Gastrocnemius medialis (tissue), 4 donors: ENCODE measurements around the gene CYTIP. TPM values are rescaled to one million over a fixed set of nuclear protein-coding genes. Genes with fewer than 3 reads are reported as not detected.

Experiments used
- ATAC-seq, 2 donors: fragments of 150-250 bp; one replicate each; pipeline ENCODE4 v1.9.1; 2016
- DNase-seq, 2 donors: peaks; one replicate each; pipeline ENCODE4 v3.0.0-alpha.2; 2019
- H3K27ac ChIP-seq, 4 donors: fragments of 200-600 bp; sonication (generic); 1 replicate in 1 of 4; 2 replicates in 3 of 4; pipeline ENCODE4 v1.5.1; 2016 to 2018; ENCODE audit warnings: mild to moderate bottlenecking in 2 of 4, moderate library complexity in 1 of 4
- H3K27me3 ChIP-seq, 3 donors: fragments of 200-600 bp; sonication (generic) in 2 of 3; 1 replicate in 1 of 3; 2 replicates in 2 of 3; pipeline versions ENCODE4 v1.5.1 to v1.6.0; 2016 to 2019; ENCODE audit warnings: mild to moderate bottlenecking in 1 of 3, moderate library complexity in 1 of 3
- H3K36me3 ChIP-seq, 2 donors: fragments of 200-600 bp; sonication (generic) in 1 of 2; one replicate each; pipeline ENCODE4 v1.5.1; 2017 to 2018
- H3K4me1 ChIP-seq, 2 donors: fragments of 200-600 bp; sonication (generic) in 1 of 2; one replicate each; pipeline ENCODE4 v1.5.1; 2016 to 2017; ENCODE audit warnings: mild to moderate bottlenecking in 2 of 2
- H3K4me3 ChIP-seq, 4 donors: fragments of 200-600 bp; sonication (generic) in 3 of 4; 1 replicate in 1 of 4; 2 replicates in 3 of 4; pipeline ENCODE4 v1.5.1; 2016 to 2019; ENCODE audit warnings: mild to moderate bottlenecking in 2 of 4
- H3K9me3 ChIP-seq, 3 donors: fragments of 200-600 bp; sonication (generic) in 2 of 3; 1 replicate in 1 of 3; 2 replicates in 2 of 3; pipeline ENCODE4 v1.5.1; 2016 to 2019
- CTCF ChIP-seq, 5 experiments: fragments of 450-650 bp in 3 of 5; fragments of 200-600 bp in 2 of 5; sonication (generic) in 2 of 5; IDR thresholded peaks in 4 of 5; conservative IDR thresholded peaks in 1 of 5; 1 replicate in 4 of 5; 2 replicates in 1 of 5; pipeline ENCODE4 v1.5.1; 2016 to 2019; ENCODE audit warnings: antibody characterized with exemption in 5 of 5, mild to moderate bottlenecking in 3 of 5, moderate library complexity in 3 of 5
- POLR2A ChIP-seq, 2 donors: fragments of 450-650 bp; IDR thresholded peaks; one replicate each; pipeline ENCODE4 v1.6.1; 2017; ENCODE audit warnings: antibody characterized with exemption in 2 of 2, mild to moderate bottlenecking in 2 of 2, moderate library complexity in 2 of 2
- in situ Hi-C, 4 donors: fragments of 200-750 bp; cut with MboI; loops; one replicate each; pipeline versions ENCODE4 v1.15.0 to v1.8.0; 2017; ENCODE audit warnings: low sequenced_read_pairs in 4 of 4
- intact Hi-C: fragments of 100-400 bp; cut with DNase I; formaldehyde crosslinking; loops from one replicate; pipeline ENCODE4 v1.15.1; 2023; ENCODE audit warnings: low total_unique reads
- total RNA-seq, 4 donors: library from RNA; depleted of rRNA; stranded (reverse); fragments of >200 nt; gene quantifications; one replicate each; pipeline versions ENCODE4 v1.1.0 to v1.2.3, GENCODE V29; 2016

The CYTIP gene
- total RNA-seq, 4 donors from 2014 or later = 0.19 to 1.9 (median 1.6) TPM

GRCh38 chr2:157443090-157443489 lies 799 bp downstream of the CYTIP start:
- TF ChIP-seq CTCF (IDR thresholded peaks at IDR 0.05 in 4 of 5, conservative IDR thresholded peaks at IDR 0.05 in 1 of 5) (no peak), POLR2A (IDR thresholded peaks at IDR 0.05) (no peak)
- Histone ChIP-seq H3K27me3 (no peaks in the 10 kb centered on the region), H3K4me3 (peak overlapping the region in 1 of 4 donors; percentile 30), H3K9me3 (no peaks in the 10 kb centered on the region), H3K4me1 (no peaks in the 10 kb centered on the region), H3K27ac (peak overlapping the region in 1 of 4 donors; percentile 38), H3K36me3 (no peaks in the 10 kb centered on the region)
- ATAC-seq (no peak), DNase-seq (no peak)
- intact Hi-C loops (no loop called here), in situ Hi-C loops (no loop called here)

- no peaks in the 10 kb centered on the region for H3K27me3 ChIP-seq
- ATAC-seq (no peak), DNase-seq (no peak)
- TF ChIP-seq CTCF (IDR thresholded peaks at IDR 0.05 in 4 of 5, conservative IDR thresholded peaks at IDR 0.05 in 1 of 5) (no peak), POLR2A (IDR thresholded peaks at IDR 0.05) (no peak)
- H3K36me3 ChIP-seq = no peaks in the 10 kb centered on the region
- intact Hi-C loops = no loop called here
- H3K9me3 ChIP-seq = no peaks in the 10 kb centered on the region
- in situ Hi-C loops = no loop called here
- peak overlapping the region in 1 of 4 donors; percentile 30 for H3K4me3 ChIP-seq
- peak overlapping the region in 1 of 4 donors; percentile 43 for H3K27ac ChIP-seq
- no peaks in the 10 kb centered on the region for H3K4me1 ChIP-seq
Observed at GRCh38 chr2:157442636-157443035, 1.3 kb downstream of the CYTIP start.

GRCh38 chr2:157442191-157442590 lies 1.7 kb downstream of the CYTIP start:
- H3K36me3 ChIP-seq = no peaks in the 10 kb centered on the region
- H3K27me3 ChIP-seq = no peaks in the 10 kb centered on the region
- H3K27ac ChIP-seq = peak overlapping the region in 1 of 4 donors; percentile 43
- TF ChIP-seq POLR2A (IDR thresholded peaks at IDR 0.05) (no peak), CTCF (IDR thresholded peaks at IDR 0.05 in 4 of 5, conservative IDR thresholded peaks at IDR 0.05 in 1 of 5) (no peak)
- DNase-seq (no peak), ATAC-seq (no peak)
- no peaks in the 10 kb centered on the region for H3K4me1 ChIP-seq
- H3K4me3 ChIP-seq = peak overlapping the region in 1 of 4 donors; percentile 30
- in situ Hi-C loops (no loop called here), intact Hi-C loops (no loop called here)
- no peaks in the 10 kb centered on the region for H3K9me3 ChIP-seq

GRCh38 chr2:157441072-157441454 lies 2.8 kb downstream of the CYTIP start:
- no peak for DNase-seq
- Histone ChIP-seq H3K27ac (no peak overlapping the region), H3K36me3 (no peaks in the 10 kb centered on the region), H3K27me3 (no peaks in the 10 kb centered on the region), H3K9me3 (no peaks in the 10 kb centered on the region), H3K4me1 (no peaks in the 10 kb centered on the region), H3K4me3 (no peak overlapping the region)
- intact Hi-C loops = no loop called here
- in situ Hi-C loops = no loop called here
- TF ChIP-seq CTCF (IDR thresholded peaks at IDR 0.05 in 4 of 5, conservative IDR thresholded peaks at IDR 0.05 in 1 of 5) (no peak), POLR2A (IDR thresholded peaks at IDR 0.05) (no peak)
- peak; percentile 48 to 60 for ATAC-seq

- no peaks in the 10 kb centered on the region for H3K27me3 ChIP-seq
- intact Hi-C loops = no loop called here
Observed at GRCh38 chr2:157440404-157441071, 3.4 kb downstream of the CYTIP start.

More at GRCh38 chr2:157440404-157441071, 3.4 kb downstream of the CYTIP start:
- Histone ChIP-seq H3K4me3 (no peak overlapping the region), H3K36me3 (no peaks in the 10 kb centered on the region), H3K27ac (no peak overlapping the region), H3K9me3 (no peaks in the 10 kb centered on the region), H3K4me1 (no peaks in the 10 kb centered on the region)
- TF ChIP-seq POLR2A (IDR thresholded peaks at IDR 0.05) (no peak), CTCF (IDR thresholded peaks at IDR 0.05 in 4 of 5, conservative IDR thresholded peaks at IDR 0.05 in 1 of 5) (no peak)
- in situ Hi-C loops = no loop called here
- ATAC-seq = no peak
- DNase-seq = no peak
